Hepatocyte (in vitro differentiated cells): ENCODE data around the gene DLG2. TPM values are rescaled to one million over a fixed set of nuclear protein-coding genes. Genes with fewer than 3 reads are reported as not detected.

Source experiments
- DNase-seq: peaks from one replicate; pipeline ENCODE4 v3.0.0-alpha.2; 2016; ENCODE audit warnings: low spot score
- H2AFZ ChIP-seq: fragments of 200-600 bp; sonication (generic); 2 replicates; pipeline ENCODE4 v1.6.0; 2016; ENCODE audit warnings: antibody characterized with exemption, mild to moderate bottlenecking
- H3K27ac ChIP-seq: fragments of 200-600 bp; sonication (generic); 2 replicates; pipeline ENCODE4 v1.5.1; 2016; ENCODE audit warnings: mild to moderate bottlenecking
- H3K27me3 ChIP-seq: fragments of 200-600 bp; sonication (generic); 2 replicates; pipeline ENCODE4 v1.6.1; 2016
- H3K36me3 ChIP-seq: fragments of 200-600 bp; sonication (generic); replicated peaks from 2 replicates; pipeline ENCODE4 v1.5.1; 2016; ENCODE audit warnings: low read depth; ENCODE audit not compliant: insufficient read depth
- H3K4me1 ChIP-seq: fragments of 200-600 bp; sonication (generic); 2 replicates; pipeline ENCODE4 v1.5.1; 2016; ENCODE audit warnings: mild to moderate bottlenecking, moderate library complexity; ENCODE audit not compliant: insufficient read depth
- H3K4me2 ChIP-seq: fragments of 200-600 bp; sonication (generic); 2 replicates; pipeline ENCODE4 v1.6.0; 2016
- H3K4me3 ChIP-seq: fragments of 200-600 bp; sonication (generic); 2 replicates; pipeline ENCODE4 v1.5.1; 2016; ENCODE audit warnings: mild to moderate bottlenecking
- H3K79me2 ChIP-seq: fragments of 200-600 bp; sonication (generic); 2 replicates; pipeline ENCODE4 v1.6.0; 2017; ENCODE audit warnings: mild to moderate bottlenecking
- H3K9me2 ChIP-seq: fragments of 200-600 bp; sonication (generic); replicated peaks from 2 replicates; pipeline ENCODE4 v1.6.0; 2017; ENCODE audit warnings: mild to moderate bottlenecking; ENCODE audit not compliant: insufficient read depth
- H3K9me3 ChIP-seq: fragments of 200-600 bp; sonication (generic); 2 replicates; pipeline ENCODE4 v1.5.1; 2016; ENCODE audit warnings: low read depth, mild to moderate bottlenecking
- H4K20me1 ChIP-seq: fragments of 200-600 bp; sonication (generic); 2 replicates; pipeline ENCODE4 v1.6.0; 2016; ENCODE audit warnings: mild to moderate bottlenecking; ENCODE audit not compliant: insufficient read depth, poor library complexity, severe bottlenecking
- CTCF ChIP-seq: fragments of 200-600 bp; sonication (generic); IDR thresholded peaks from 2 replicates; pipeline ENCODE4 v1.5.1; 2016; ENCODE audit warnings: antibody characterized with exemption, mild to moderate bottlenecking; ENCODE audit not compliant: poor library complexity
- EZH2 ChIP-seq: fragments of 200-600 bp; sonication (generic); IDR thresholded peaks from 2 replicates; pipeline ENCODE4 v1.6.1; 2016; ENCODE audit warnings: antibody characterized with exemption, mild to moderate bottlenecking, borderline replicate concordance
- EZH2phosphoT487 ChIP-seq: fragments of 200-600 bp; sonication (generic); IDR thresholded peaks from one replicate; pipeline ENCODE4 v1.6.1; 2018; ENCODE audit warnings: antibody characterized with exemption, mild to moderate bottlenecking, low read depth, moderate library complexity; ENCODE audit not compliant: unreplicated experiment, severe bottlenecking
- WGBS: methylation state at CpG from one replicate; pipeline ENCODE4 v1.1.6; 2016; ENCODE audit warnings: low lambda C conversion rate; ENCODE audit errors: missing lambda C conversion rate; 5-methylcytosine and 5-hydroxymethylcytosine counted together
- polyA plus RNA-seq: library from polyadenylated mRNA; unstranded; fragments of >200 nt; fragmentation: Nextera tagmentation; extraction: Ambion mirVana; gene quantifications from 2 replicates; pipeline ENCODE4 v1.2.1, GENCODE V29; 2016
- total RNA-seq: library from RNA; depleted of rRNA; stranded (reverse); fragments of >200 nt; gene quantifications from 2 replicates; pipeline ENCODE4 v1.2.3, GENCODE V29; 2014

DLG2 gene
- total and polyA plus RNA-seq, 2 experiments from 2014 or later, result 2.6 to 6.8 TPM

DNA sequence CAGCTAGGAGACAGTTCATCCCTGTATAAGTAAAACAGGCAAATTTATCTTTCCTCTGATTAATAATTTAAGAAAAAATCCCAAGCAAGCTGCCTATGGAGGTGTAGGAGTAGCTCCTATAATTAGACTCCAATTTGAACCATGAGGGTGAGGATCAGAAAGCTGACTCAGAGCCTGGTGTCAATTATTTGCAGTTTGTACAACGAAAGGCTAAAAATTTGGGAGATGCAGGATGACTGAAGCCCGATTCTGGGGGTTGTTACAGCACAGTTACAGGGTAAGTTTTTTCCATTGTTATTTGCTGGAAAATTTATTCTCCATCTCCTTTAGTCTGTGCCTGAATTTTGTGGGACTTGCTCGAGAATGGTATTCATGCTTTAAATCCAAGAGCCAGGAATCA is 1981.6 kb downstream of the DLG2 start:
- Histone ChIP-seq H3K4me1 (peaks cover 25% of the 10 kb centered on the region), H4K20me1 (no peaks in the 10 kb centered on the region), H3K27me3 (no peaks in the 10 kb centered on the region), H3K27ac (no peak overlapping the region), H3K79me2 (no peaks in the 10 kb centered on the region), H3K9me3 (no peaks in the 10 kb centered on the region), H3K4me3 (no peak overlapping the region), H2AFZ (no peak overlapping the region), H3K4me2 (no peak overlapping the region), H3K36me3 (no peaks in the 10 kb centered on the region), H3K9me2 (no peaks in the 10 kb centered on the region)
- no peak for TF ChIP-seq EZH2
- no peak for TF ChIP-seq EZH2phosphoT487
- TF ChIP-seq CTCF, result no peak
- DNase-seq, result no peak
- WGBS, result 88% methylated on average over 3 of the region's 3 CpGs

GRCh38 chr11:83643115-83643514 is 1984.0 kb downstream of the DLG2 start:
- Histone ChIP-seq H3K4me1 (peaks cover 15% of the 10 kb centered on the region), H4K20me1 (no peaks in the 10 kb centered on the region), H3K27ac (no peak overlapping the region), H3K9me3 (no peaks in the 10 kb centered on the region), H3K4me3 (no peak overlapping the region), H2AFZ (no peak overlapping the region), H3K4me2 (no peak overlapping the region), H3K79me2 (no peaks in the 10 kb centered on the region), H3K36me3 (no peaks in the 10 kb centered on the region), H3K9me2 (no peaks in the 10 kb centered on the region), H3K27me3 (no peaks in the 10 kb centered on the region)
- WGBS, result 67% methylated on average over 1 of the region's 1 CpG
- no peak for DNase-seq
- TF ChIP-seq EZH2 (no peak), CTCF (no peak), EZH2phosphoT487 (no peak)

GRCh38 chr11:83642500-83642899 is 1984.6 kb downstream of the DLG2 start:
- no peak for TF ChIP-seq CTCF
- Histone ChIP-seq H3K36me3 (no peaks in the 10 kb centered on the region), H4K20me1 (no peaks in the 10 kb centered on the region), H3K79me2 (no peaks in the 10 kb centered on the region), H3K4me1 (peaks cover 15% of the 10 kb centered on the region), H3K4me2 (no peak overlapping the region), H3K9me3 (no peaks in the 10 kb centered on the region), H3K4me3 (no peak overlapping the region), H3K27ac (peak overlapping the region; percentile 42), H3K27me3 (no peaks in the 10 kb centered on the region), H3K9me2 (no peaks in the 10 kb centered on the region), H2AFZ (no peak overlapping the region)
- DNase-seq, result no peak

- H3K27me3 ChIP-seq, result no peaks in the 10 kb centered on the region
- H3K4me3 ChIP-seq, result no peak overlapping the region
- no peaks in the 10 kb centered on the region for H4K20me1 ChIP-seq
- peaks cover 15% of the 10 kb centered on the region for H3K4me1 ChIP-seq
- H3K9me3 ChIP-seq, result no peaks in the 10 kb centered on the region
- H2AFZ ChIP-seq, result no peak overlapping the region
- 37% methylated on average over 7 of the region's 7 CpGs for WGBS
- no peaks in the 10 kb centered on the region for H3K36me3 ChIP-seq
- TF ChIP-seq CTCF, result no peak
- no peak for TF ChIP-seq EZH2
- TF ChIP-seq EZH2phosphoT487, result peak; percentile 58
- peak overlapping the region; percentile 72 for H3K27ac ChIP-seq
- H3K9me2 ChIP-seq, result no peaks in the 10 kb centered on the region
- H3K79me2 ChIP-seq, result no peaks in the 10 kb centered on the region
- DNase-seq, result peak; percentile 82
- peak overlapping the region; percentile 35 for H3K4me2 ChIP-seq
Measured at GRCh38 chr11:83641511-83641910, 1985.6 kb downstream of the DLG2 start.
